Type B pancreatic cell (in vitro differentiated cells): ENCODE measurements around the gene AK1. TPM values are rescaled to one million over a fixed set of nuclear protein-coding genes. Genes with fewer than 3 reads are reported as not detected.

Source experiments
- DNase-seq: peaks from one replicate; pipeline ENCODE4 v3.0.0; 2021; ENCODE audit warnings: mixed read lengths; ENCODE audit not compliant: unreplicated experiment; ENCODE audit errors: extremely low spot score
- H3K27ac Mint-ChIP-seq: 2 replicates; pipeline ENCODE4 v1.8.0; 2021; ENCODE audit warnings: mild to moderate bottlenecking, mixed read lengths
- H3K27me3 Mint-ChIP-seq: 2 replicates; pipeline ENCODE4 v1.8.0; 2021; ENCODE audit warnings: mixed read lengths
- H3K36me3 Mint-ChIP-seq: 2 replicates; pipeline ENCODE4 v1.8.0; 2021; ENCODE audit warnings: mixed read lengths
- H3K4me1 Mint-ChIP-seq: one replicate; pipeline ENCODE4 v1.8.0; 2021; ENCODE audit warnings: mixed read lengths; ENCODE audit not compliant: unreplicated experiment
- H3K4me3 Mint-ChIP-seq: 2 replicates; pipeline ENCODE4 v1.8.0; 2021; ENCODE audit warnings: mild to moderate bottlenecking, mixed read lengths
- H3K9me3 Mint-ChIP-seq: 2 replicates; pipeline ENCODE4 v1.8.0; 2021; ENCODE audit warnings: mixed read lengths
- total RNA-seq: library from RNA; stranded (reverse); gene quantifications from 2 replicates; pipeline ENCODE4 v1.2.1, GENCODE V29; 2021; ENCODE audit warnings: low replicate concordance
- TF ChIP-seq, protein P1 (sequence below): fragments of 200-600 bp; sonication (generic); conservative IDR thresholded peaks from 2 replicates; pipeline ENCODE4 v1.5.0; 2021; ENCODE audit warnings: antibody characterized with exemption, mild to moderate bottlenecking

Gene AK1
- total RNA-seq, 1 donor from 2014 or later, result 59.8 TPM

DNA sequence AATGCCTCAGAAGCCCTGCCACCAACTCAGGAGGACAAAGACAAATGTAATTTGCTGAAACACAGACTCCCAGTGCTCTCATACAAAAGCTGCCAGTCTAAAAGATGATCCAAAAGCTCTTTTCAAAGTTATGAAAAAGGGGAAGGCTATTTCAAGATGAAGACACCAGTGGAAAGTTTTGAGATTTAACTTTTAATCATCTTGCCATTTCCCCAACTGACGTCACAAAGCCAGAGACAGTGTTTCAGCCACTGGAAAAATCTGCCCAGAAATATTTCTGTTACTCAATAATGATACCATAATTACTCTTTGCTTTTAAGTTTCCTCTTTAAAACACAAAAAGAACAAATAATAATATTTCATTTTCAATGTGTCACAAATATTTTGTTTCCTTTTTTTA, 43.9 kb downstream of the AK1 start:
- Mint-ChIP-seq H3K4me1 (peaks cover 19% of the 10 kb centered on the region), H3K4me3 (no peak overlapping the region), H3K36me3 (no peaks in the 10 kb centered on the region), H3K27me3 (peaks cover 6% of the 10 kb centered on the region), H3K9me3 (no peaks in the 10 kb centered on the region), H3K27ac (no peak overlapping the region)
- no peak for DNase-seq
- TF ChIP-seq, protein P1, sequence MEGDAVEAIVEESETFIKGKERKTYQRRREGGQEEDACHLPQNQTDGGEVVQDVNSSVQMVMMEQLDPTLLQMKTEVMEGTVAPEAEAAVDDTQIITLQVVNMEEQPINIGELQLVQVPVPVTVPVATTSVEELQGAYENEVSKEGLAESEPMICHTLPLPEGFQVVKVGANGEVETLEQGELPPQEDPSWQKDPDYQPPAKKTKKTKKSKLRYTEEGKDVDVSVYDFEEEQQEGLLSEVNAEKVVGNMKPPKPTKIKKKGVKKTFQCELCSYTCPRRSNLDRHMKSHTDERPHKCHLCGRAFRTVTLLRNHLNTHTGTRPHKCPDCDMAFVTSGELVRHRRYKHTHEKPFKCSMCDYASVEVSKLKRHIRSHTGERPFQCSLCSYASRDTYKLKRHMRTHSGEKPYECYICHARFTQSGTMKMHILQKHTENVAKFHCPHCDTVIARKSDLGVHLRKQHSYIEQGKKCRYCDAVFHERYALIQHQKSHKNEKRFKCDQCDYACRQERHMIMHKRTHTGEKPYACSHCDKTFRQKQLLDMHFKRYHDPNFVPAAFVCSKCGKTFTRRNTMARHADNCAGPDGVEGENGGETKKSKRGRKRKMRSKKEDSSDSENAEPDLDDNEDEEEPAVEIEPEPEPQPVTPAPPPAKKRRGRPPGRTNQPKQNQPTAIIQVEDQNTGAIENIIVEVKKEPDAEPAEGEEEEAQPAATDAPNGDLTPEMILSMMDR, result no peak

DNA sequence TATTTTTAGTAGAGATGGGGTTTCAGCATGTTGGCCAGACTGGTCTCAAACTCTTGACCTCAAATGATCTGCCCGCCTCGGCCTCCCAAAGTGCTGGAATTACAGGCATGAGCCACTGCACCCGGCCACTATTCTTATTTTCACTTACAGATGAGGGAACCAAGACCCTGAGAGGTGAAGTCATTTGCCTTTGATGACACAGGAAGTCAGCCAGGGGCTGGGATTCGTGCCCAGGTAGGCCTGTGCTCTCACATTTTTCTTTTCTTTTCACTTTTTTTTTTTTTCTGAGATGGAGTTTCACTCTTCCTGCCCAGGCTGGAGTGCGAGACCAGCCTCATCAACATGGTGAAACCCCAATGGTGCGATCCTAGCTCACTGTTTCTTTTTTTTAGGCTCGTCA, 45.2 kb downstream of the AK1 start:
- Mint-ChIP-seq H3K36me3 (no peaks in the 10 kb centered on the region), H3K4me1 (peaks cover 15% of the 10 kb centered on the region), H3K4me3 (no peak overlapping the region), H3K27me3 (peaks cover 13% of the 10 kb centered on the region), H3K9me3 (no peaks in the 10 kb centered on the region), H3K27ac (no peak overlapping the region)
- no peak for DNase-seq
- TF ChIP-seq, protein P1, result no peak

DNA sequence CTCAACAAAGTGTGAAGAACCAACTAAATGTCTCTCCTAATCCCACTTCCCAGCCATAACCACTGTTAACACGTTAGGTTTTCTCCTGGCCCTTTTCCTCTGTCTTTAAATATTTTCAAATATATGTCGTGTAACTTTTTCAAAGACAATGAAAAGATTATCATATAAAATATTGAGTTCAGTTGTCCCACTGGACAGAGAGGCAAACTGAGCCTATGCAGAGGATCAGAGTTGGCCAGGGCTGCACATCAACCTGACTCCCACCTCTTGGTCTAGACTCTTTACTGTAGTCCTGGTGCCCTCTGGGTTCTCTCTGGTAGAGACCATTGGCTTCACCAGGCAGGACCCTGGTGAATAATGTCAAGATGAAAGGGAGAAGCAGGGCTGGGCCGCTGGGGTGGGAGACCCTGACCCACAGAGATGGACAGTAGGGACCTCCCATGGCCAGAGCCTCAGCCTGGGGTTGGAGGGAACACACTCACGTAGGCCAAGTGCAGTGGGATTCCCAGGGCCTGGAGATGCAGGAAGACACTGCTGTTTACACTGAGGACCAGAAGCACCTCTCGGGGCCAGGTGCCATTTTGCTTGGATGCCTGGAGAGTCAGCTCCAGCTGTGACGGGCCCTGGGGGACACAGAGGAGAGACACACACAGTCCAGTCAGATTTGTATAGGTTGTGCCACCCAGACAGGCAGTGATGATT, 48.1 kb downstream of the AK1 start:
- H3K36me3 Mint-ChIP-seq, result no peaks in the 10 kb centered on the region
- no peaks in the 10 kb centered on the region for H3K9me3 Mint-ChIP-seq
- no peak overlapping the region for H3K27ac Mint-ChIP-seq
- H3K27me3 Mint-ChIP-seq, result peaks cover 24% of the 10 kb centered on the region
- H3K4me3 Mint-ChIP-seq, result peak overlapping the region; percentile 78
- TF ChIP-seq, protein P1, result no peak
- H3K4me1 Mint-ChIP-seq, result peaks cover 24% of the 10 kb centered on the region
- no peak for DNase-seq

DNA sequence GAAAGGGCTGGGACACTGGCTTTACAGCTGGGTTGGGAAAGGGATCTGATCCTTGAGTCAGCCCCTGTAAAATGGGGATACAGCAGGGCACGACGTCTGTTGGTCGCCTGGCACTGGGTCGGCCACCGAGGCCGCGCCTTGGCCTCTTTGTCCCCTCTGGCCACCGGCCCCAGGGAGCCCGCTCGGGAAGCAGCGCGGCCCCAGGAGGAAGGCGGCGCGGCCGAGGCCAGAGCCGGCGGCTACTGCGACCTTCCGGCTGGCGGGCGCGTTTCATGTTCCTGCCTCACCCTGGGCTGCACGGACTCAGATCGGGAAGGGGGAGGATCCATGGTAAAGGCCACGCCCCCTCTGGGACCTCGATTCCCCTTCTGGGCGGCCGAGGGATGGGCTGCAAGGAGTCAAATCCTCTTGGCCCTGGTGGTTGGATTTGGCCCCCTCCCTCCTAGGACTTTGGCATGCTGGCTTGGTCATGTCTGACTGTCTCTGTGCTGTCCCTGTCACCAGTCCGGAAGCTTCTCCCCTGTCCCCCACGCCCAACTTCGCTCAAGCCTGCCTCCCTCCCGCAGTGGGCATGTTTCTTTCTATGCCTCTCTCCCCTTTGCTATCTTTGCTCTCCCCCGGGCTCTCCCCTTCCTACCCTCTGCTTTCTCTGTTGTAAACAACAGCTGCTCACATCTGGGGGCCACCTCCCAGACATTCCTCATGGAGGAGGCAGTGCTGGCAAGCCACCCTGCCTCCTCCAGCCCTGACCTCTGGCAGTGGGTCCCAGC, 49.0 kb downstream of the AK1 start:
- Mint-ChIP-seq H3K4me3 (peak overlapping the region; percentile 78), H3K36me3 (no peaks in the 10 kb centered on the region), H3K27me3 (peaks cover 24% of the 10 kb centered on the region), H3K9me3 (no peaks in the 10 kb centered on the region), H3K4me1 (peaks cover 21% of the 10 kb centered on the region), H3K27ac (no peak overlapping the region)
- TF ChIP-seq, protein P1, result peak; percentile 23
- DNase-seq, result peak; percentile 83

DNA sequence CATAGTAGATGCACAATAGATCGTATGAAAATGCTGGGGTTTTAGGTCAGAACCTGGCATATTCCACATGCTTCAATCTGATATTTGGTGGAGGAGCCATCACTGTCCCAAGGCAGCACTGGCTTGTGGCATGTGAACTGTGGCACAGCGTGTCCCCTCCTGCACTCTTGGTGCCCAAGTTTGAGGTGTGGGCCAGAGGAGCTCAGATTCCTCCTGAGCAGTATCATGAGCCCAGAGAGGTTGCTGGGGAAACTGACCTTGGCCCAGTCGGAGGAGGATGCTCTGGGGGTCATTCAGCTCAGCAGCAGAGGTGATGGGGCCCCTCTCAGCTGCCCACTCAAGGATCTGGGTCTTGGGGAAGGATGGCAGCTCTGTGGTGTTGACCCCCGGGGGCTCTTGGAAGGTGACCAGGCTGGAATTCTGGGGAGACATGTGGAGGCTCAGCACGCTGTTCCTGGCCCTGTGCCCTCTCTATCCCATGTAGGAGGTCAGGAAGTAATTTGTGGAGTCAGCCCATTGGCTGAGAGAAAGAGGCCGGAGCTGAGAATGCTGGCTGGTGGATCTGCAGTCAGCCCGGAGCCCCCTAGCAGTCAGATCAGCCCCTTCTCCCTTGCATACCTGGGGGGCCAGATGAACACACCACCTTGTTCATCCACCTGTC, 51.1 kb downstream of the AK1 start:
- DNase-seq, result no peak
- no peaks in the 10 kb centered on the region for H3K36me3 Mint-ChIP-seq
- H3K4me3 Mint-ChIP-seq, result no peak overlapping the region
- TF ChIP-seq, protein P1, result no peak
- peak overlapping the region; percentile 62 for H3K27ac Mint-ChIP-seq
- no peaks in the 10 kb centered on the region for H3K9me3 Mint-ChIP-seq
- H3K4me1 Mint-ChIP-seq, result peaks cover 20% of the 10 kb centered on the region
- H3K27me3 Mint-ChIP-seq, result peaks cover 24% of the 10 kb centered on the region
